ENCODE data around the gene ZSWIM4. TPM values are rescaled to one million over a fixed set of nuclear protein-coding genes. Genes with fewer than 3 reads are reported as not detected.

The ZSWIM4 gene
- total and polyA plus RNA-seq, 2 of the 13 experiments (the other 11 are each of a cell fraction or from before 2014, with no cell fraction given), result 0.33 to 0.86 TPM

DNA sequence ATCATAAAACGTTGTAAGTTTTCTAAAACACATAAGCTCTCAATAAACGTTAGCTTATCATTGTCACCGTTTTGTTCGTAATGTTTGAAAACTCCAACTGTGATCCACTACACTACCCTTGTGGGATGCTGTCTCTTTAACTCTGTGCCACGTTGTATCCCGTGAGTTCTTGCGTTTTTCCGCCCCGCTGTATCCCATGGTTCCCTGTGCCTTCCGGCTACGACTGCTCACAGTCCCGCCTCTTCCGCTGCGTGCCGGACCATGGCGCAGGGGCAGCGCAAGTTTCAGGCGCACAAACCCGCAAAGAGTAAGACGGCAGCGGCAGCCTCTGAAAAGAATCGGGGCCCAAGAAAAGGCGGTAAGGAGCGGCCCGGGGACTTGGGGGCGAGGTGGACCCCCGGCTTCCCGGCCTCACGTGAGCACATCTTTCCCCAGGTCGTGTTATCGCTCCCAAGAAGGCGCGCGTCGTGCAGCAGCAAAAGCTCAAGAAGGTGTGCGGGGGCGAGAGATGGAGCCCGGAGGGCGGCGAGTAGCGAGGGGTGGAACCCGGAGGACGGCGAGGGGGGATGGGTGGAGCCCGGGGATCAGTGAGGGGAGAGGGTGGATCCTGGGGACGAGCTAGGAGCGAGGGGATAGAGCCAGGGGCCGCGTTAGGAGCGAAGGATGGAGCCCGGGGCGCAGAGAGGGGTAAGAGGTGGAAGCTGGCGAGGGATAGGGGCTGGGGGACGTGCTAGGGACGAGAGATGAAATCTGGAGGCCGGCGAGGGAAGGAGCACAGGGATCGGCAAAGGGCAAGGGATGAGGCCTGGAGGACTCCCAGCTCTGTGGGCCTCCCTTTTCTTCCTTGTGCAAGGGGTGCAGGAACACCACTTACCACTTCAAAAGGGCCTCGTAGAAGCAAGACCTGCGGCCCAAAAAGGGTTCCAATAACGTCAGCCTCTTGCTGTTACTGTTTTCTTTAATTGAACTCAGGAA, 20.7 kb upstream of the ZSWIM4 start, which contains the start of gene C19orf53 (continued):
- TF ChIP-seq ZNF788 (CRISPR knock-in tag; IDR thresholded peaks at IDR 0.05; ENCODE audit: borderline replicate concordance) (peak; percentile 93; the same call in 1 of the 2 replicates), ZNF672 (CRISPR knock-in tag; IDR thresholded peaks at IDR 0.05) (peak; percentile 53; the same call in 1 of the 2 replicates), ZSCAN30 (CRISPR knock-in tag; IDR thresholded peaks at IDR 0.05) (no peak), ZBTB8A (CRISPR knock-in tag; IDR thresholded peaks at IDR 0.05; ENCODE audit: borderline replicate concordance, low read depth) (no peak), SRSF4 (IDR thresholded peaks at IDR 0.05; ENCODE audit: low read depth, low read length, poor library complexity, severe bottlenecking) (no peak), GFI1 (CRISPR knock-in tag; IDR thresholded peaks at IDR 0.05; ENCODE audit: borderline replicate concordance) (0 out of 2 replicates have a peak, but pooled peaks have one; percentile 47), ZNF530 (CRISPR knock-in tag; IDR thresholded peaks at IDR 0.05; ENCODE audit: low read depth) (no peak), ZFAT (CRISPR knock-in tag; conservative IDR thresholded peaks at IDR 0.05) (no peak), ZBTB7A (CRISPR knock-in tag; IDR thresholded peaks at IDR 0.05) (no peak)
- TF ChIP-seq, protein P1, sequence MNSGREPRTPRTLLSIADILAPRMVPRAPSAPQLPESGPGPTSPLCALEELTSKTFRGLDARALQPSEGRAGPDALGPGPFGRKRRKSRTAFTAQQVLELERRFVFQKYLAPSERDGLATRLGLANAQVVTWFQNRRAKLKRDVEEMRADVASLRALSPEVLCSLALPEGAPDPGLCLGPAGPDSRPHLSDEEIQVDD (CRISPR knock-in tag; IDR thresholded peaks at IDR 0.05; ENCODE audit: borderline replicate concordance), result peak; percentile 50; the same call in 1 of the 2 replicates
- TF ChIP-seq, protein P2, sequence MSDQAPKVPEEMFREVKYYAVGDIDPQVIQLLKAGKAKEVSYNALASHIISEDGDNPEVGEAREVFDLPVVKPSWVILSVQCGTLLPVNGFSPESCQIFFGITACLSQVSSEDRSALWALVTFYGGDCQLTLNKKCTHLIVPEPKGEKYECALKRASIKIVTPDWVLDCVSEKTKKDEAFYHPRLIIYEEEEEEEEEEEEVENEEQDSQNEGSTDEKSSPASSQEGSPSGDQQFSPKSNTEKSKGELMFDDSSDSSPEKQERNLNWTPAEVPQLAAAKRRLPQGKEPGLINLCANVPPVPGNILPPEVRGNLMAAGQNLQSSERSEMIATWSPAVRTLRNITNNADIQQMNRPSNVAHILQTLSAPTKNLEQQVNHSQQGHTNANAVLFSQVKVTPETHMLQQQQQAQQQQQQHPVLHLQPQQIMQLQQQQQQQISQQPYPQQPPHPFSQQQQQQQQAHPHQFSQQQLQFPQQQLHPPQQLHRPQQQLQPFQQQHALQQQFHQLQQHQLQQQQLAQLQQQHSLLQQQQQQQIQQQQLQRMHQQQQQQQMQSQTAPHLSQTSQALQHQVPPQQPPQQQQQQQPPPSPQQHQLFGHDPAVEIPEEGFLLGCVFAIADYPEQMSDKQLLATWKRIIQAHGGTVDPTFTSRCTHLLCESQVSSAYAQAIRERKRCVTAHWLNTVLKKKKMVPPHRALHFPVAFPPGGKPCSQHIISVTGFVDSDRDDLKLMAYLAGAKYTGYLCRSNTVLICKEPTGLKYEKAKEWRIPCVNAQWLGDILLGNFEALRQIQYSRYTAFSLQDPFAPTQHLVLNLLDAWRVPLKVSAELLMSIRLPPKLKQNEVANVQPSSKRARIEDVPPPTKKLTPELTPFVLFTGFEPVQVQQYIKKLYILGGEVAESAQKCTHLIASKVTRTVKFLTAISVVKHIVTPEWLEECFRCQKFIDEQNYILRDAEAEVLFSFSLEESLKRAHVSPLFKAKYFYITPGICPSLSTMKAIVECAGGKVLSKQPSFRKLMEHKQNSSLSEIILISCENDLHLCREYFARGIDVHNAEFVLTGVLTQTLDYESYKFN (CRISPR knock-in tag; conservative IDR thresholded peaks at IDR 0.05), result peak; percentile 52; the same call in 1 of the 2 replicates
- TF ChIP-seq, protein P3, sequence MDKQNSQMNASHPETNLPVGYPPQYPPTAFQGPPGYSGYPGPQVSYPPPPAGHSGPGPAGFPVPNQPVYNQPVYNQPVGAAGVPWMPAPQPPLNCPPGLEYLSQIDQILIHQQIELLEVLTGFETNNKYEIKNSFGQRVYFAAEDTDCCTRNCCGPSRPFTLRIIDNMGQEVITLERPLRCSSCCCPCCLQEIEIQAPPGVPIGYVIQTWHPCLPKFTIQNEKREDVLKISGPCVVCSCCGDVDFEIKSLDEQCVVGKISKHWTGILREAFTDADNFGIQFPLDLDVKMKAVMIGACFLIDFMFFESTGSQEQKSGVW (CRISPR knock-in tag; IDR thresholded peaks at IDR 0.05; ENCODE audit: borderline replicate concordance), result no peak
- TF ChIP-seq, protein P4, sequence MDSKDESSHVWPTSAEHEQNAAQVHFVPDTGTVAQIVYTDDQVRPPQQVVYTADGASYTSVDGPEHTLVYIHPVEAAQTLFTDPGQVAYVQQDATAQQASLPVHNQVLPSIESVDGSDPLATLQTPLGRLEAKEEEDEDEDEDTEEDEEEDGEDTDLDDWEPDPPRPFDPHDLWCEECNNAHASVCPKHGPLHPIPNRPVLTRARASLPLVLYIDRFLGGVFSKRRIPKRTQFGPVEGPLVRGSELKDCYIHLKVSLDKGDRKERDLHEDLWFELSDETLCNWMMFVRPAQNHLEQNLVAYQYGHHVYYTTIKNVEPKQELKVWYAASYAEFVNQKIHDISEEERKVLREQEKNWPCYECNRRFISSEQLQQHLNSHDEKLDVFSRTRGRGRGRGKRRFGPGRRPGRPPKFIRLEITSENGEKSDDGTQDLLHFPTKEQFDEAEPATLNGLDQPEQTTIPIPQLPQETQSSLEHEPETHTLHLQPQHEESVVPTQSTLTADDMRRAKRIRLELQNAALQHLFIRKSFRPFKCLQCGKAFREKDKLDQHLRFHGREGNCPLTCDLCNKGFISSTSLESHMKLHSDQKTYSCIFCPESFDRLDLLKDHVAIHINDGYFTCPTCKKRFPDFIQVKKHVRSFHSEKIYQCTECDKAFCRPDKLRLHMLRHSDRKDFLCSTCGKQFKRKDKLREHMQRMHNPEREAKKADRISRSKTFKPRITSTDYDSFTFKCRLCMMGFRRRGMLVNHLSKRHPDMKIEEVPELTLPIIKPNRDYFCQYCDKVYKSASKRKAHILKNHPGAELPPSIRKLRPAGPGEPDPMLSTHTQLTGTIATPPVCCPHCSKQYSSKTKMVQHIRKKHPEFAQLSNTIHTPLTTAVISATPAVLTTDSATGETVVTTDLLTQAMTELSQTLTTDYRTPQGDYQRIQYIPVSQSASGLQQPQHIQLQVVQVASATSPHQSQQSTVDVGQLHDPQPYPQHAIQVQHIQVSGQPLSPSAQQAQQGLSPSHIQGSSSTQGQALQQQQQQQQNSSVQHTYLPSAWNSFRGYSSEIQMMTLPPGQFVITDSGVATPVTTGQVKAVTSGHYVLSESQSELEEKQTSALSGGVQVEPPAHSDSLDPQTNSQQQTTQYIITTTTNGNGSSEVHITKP (CRISPR knock-in tag; IDR thresholded peaks at IDR 0.05; ENCODE audit: low read depth), result peak; percentile 74; the same call in 1 of the 2 replicates
- TF ChIP-seq, protein P5, sequence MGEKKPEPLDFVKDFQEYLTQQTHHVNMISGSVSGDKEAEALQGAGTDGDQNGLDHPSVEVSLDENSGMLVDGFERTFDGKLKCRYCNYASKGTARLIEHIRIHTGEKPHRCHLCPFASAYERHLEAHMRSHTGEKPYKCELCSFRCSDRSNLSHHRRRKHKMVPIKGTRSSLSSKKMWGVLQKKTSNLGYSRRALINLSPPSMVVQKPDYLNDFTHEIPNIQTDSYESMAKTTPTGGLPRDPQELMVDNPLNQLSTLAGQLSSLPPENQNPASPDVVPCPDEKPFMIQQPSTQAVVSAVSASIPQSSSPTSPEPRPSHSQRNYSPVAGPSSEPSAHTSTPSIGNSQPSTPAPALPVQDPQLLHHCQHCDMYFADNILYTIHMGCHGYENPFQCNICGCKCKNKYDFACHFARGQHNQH (CRISPR knock-in tag; IDR thresholded peaks at IDR 0.05), result peak; percentile 82; the same call in 1 of the 2 replicates
- TF ChIP-seq, protein P6, sequence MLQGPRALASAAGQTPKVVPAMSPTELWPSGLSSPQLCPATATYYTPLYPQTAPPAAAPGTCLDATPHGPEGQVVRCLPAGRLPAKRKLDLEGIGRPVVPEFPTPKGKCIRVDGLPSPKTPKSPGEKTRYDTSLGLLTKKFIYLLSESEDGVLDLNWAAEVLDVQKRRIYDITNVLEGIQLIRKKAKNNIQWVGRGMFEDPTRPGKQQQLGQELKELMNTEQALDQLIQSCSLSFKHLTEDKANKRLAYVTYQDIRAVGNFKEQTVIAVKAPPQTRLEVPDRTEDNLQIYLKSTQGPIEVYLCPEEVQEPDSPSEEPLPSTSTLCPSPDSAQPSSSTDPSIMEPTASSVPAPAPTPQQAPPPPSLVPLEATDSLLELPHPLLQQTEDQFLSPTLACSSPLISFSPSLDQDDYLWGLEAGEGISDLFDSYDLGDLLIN (CRISPR knock-in tag; IDR thresholded peaks at IDR 0.05; ENCODE audit: borderline replicate concordance), result peak; percentile 75; the same call in 1 of the 2 replicates
